IPS-18c (cell line): ENCODE measurements around the gene RETREG1.
"Not testable (repeated sequence)": the region's sequence is repeated elsewhere in the genome, so short reads cannot be mapped to it uniquely, and the experiment has no call there.

Experiments used
- H3K4me3 ChIP-seq: 2 replicates; pipeline ENCODE4 v1.7.0; 2013; ENCODE audit warnings: low read depth, mild to moderate bottlenecking, low read length, moderate library complexity; ENCODE audit not compliant: insufficient read depth
- H3K9me3 ChIP-seq: one replicate; pipeline ENCODE4 v1.6.1; 2013; ENCODE audit warnings: mild to moderate bottlenecking, low read length, moderate library complexity; ENCODE audit not compliant: control insufficient read depth, insufficient read depth

The RETREG1 gene

GRCh38 chr5:16616536-16617273 is at the start of gene RETREG1:
TSS of gene RETREG1 (minus strand) at chr5:16616997. CDS start at chr5:16616971, 26 bp downstream.
- peak within 1 kb of the TSS; percentile 72 for H3K4me3 ChIP-seq
- H3K9me3 ChIP-seq = no peaks in the 10 kb centered on the region

- Histone ChIP-seq H3K4me3 (no peak overlapping the region), H3K9me3 (no peaks in the 10 kb centered on the region)
Observed at GRCh38 chr5:16666130-16666882, 49.5 kb upstream of the RETREG1 start.

GRCh38 chr5:16665601-16666000 is 48.8 kb upstream of the RETREG1 start:
- Histone ChIP-seq H3K9me3 (no peaks in the 10 kb centered on the region), H3K4me3 (no peak overlapping the region)

- no peaks in the 10 kb centered on the region for H3K9me3 ChIP-seq
- H3K4me3 ChIP-seq = no peak overlapping the region
Observed at GRCh38 chr5:16664368-16664767, 47.6 kb upstream of the RETREG1 start.

- peaks cover under 1% of the 10 kb centered on the region for H3K9me3 ChIP-seq
- no peak overlapping the region for H3K4me3 ChIP-seq
Observed at GRCh38 chr5:16663840-16664239, 47.0 kb upstream of the RETREG1 start.

GRCh38 chr5:16661713-16662112 is 44.9 kb upstream of the RETREG1 start:
- peaks cover 5% of the 10 kb centered on the region for H3K9me3 ChIP-seq

GRCh38 chr5:16660982-16661381 is 44.2 kb upstream of the RETREG1 start:
- no peak overlapping the region for H3K4me3 ChIP-seq
- H3K9me3 ChIP-seq = peaks cover 5% of the 10 kb centered on the region

More at GRCh38 chr5:16661713-16662112, 44.9 kb upstream of the RETREG1 start:
- no peak overlapping the region for H3K4me3 ChIP-seq

- peaks cover 5% of the 10 kb centered on the region for H3K9me3 ChIP-seq
- no peak overlapping the region for H3K4me3 ChIP-seq
Observed at GRCh38 chr5:16659536-16659935, 42.7 kb upstream of the RETREG1 start.

GRCh38 chr5:16656561-16657191 is 39.9 kb upstream of the RETREG1 start:
- H3K9me3 ChIP-seq = peaks cover 5% of the 10 kb centered on the region
- H3K4me3 ChIP-seq = no peak overlapping the region

- H3K4me3 ChIP-seq = no peak overlapping the region
- H3K9me3 ChIP-seq = peaks cover 5% of the 10 kb centered on the region
Observed at GRCh38 chr5:16654647-16655334, 38.0 kb upstream of the RETREG1 start.

GRCh38 chr5:16648739-16649138 is 31.9 kb upstream of the RETREG1 start:
- not testable (repeated sequence) for H3K4me3 ChIP-seq, H3K9me3 ChIP-seq

GRCh38 chr5:16644301-16644889 is 27.6 kb upstream of the RETREG1 start:
- Histone ChIP-seq H3K9me3 (no peaks in the 10 kb centered on the region), H3K4me3 (no peak overlapping the region)

- Histone ChIP-seq H3K4me3 (no peak overlapping the region), H3K9me3 (peaks cover under 1% of the 10 kb centered on the region)
Observed at GRCh38 chr5:16642867-16643266, 26.1 kb upstream of the RETREG1 start.

GRCh38 chr5:16639206-16639605 is 22.4 kb upstream of the RETREG1 start:
- H3K9me3 ChIP-seq = peaks cover 3% of the 10 kb centered on the region
- H3K4me3 ChIP-seq = no peak overlapping the region

GRCh38 chr5:16628376-16628775 is 11.6 kb upstream of the RETREG1 start:
- no peak overlapping the region; the same call in 1 of the 2 replicates for H3K4me3 ChIP-seq
- H3K9me3 ChIP-seq = no peaks in the 10 kb centered on the region

GRCh38 chr5:16626696-16627264 is 10.0 kb upstream of the RETREG1 start:
- Histone ChIP-seq H3K4me3 (no peak overlapping the region), H3K9me3 (no peaks in the 10 kb centered on the region)

GRCh38 chr5:16625096-16625495 is 8.3 kb upstream of the RETREG1 start:
- no peak overlapping the region for H3K4me3 ChIP-seq
- no peaks in the 10 kb centered on the region for H3K9me3 ChIP-seq
